Fibroblast of lung (primary cell): Measurements from ENCODE around the gene OSBP2. TPM values are rescaled to one million over a fixed set of nuclear protein-coding genes. Genes with fewer than 3 reads are reported as not detected.

ENCODE experiments used
- DNase-seq, 2 donors: peaks; one replicate each; pipeline versions ENCODE4 v3.0.0 to v3.0.0-alpha.2; 2010; ENCODE audit warnings: low read depth in 2 of 2
- H2AFZ ChIP-seq: 2 replicates; pipeline ENCODE4 v1.5.1; 2012; ENCODE audit warnings: low read length, control low read depth, inconsistent platforms
- H3K27ac ChIP-seq: 2 replicates; pipeline ENCODE4 v1.5.1; 2011; ENCODE audit warnings: low read length, control low read depth; ENCODE audit not compliant: insufficient read depth
- H3K27me3 ChIP-seq: 2 replicates; pipeline ENCODE4 v1.5.1; 2011; ENCODE audit warnings: mild to moderate bottlenecking, low read length; ENCODE audit not compliant: control insufficient read depth, insufficient read depth
- H3K36me3 ChIP-seq: 2 replicates; pipeline ENCODE4 v1.5.1; 2011; ENCODE audit warnings: low read length; ENCODE audit not compliant: control insufficient read depth, insufficient read depth
- H3K4me1 ChIP-seq: 2 replicates; pipeline ENCODE4 v1.5.1; 2011; ENCODE audit warnings: low read length; ENCODE audit not compliant: control insufficient read depth, insufficient read depth; ENCODE audit errors: extremely low read depth
- H3K4me2 ChIP-seq: 2 replicates; pipeline ENCODE4 v1.5.1; 2011; ENCODE audit warnings: low read length, control low read depth; ENCODE audit not compliant: insufficient read depth; ENCODE audit errors: extremely low read depth
- H3K4me3 ChIP-seq, 4 experiments: fragments of 200-600 bp in 1 of 4; sonication (generic) in 1 of 4; replicated peaks in 1 of 4; 2 replicates each; pipeline ENCODE4 v1.5.1; 2011 to 2016; ENCODE audit warnings: low read length in 4 of 4, low read depth in 3 of 4, mild to moderate bottlenecking in 3 of 4, control low read depth in 2 of 4, inconsistent platforms in 1 of 4, mixed read lengths in 1 of 4; ENCODE audit not compliant: insufficient read depth in 1 of 4; ENCODE audit errors: control extremely low read depth in 1 of 4
- H3K79me2 ChIP-seq: 2 replicates; pipeline ENCODE4 v1.5.1; 2012; ENCODE audit warnings: mild to moderate bottlenecking, low read length, inconsistent platforms; ENCODE audit not compliant: control insufficient read depth, insufficient read depth
- H3K9ac ChIP-seq: 2 replicates; pipeline ENCODE4 v1.5.1; 2011; ENCODE audit warnings: mild to moderate bottlenecking, low read length, control low read depth; ENCODE audit not compliant: insufficient read depth
- H3K9me3 ChIP-seq: 2 replicates; pipeline ENCODE4 v1.5.1; 2012; ENCODE audit warnings: low read depth, low read length; ENCODE audit not compliant: control insufficient read depth, insufficient read depth
- H4K20me1 ChIP-seq: 2 replicates; pipeline ENCODE4 v1.5.1; 2011; ENCODE audit warnings: low read length; ENCODE audit not compliant: control insufficient read depth, insufficient read depth; ENCODE audit errors: extremely low read depth
- CTCF ChIP-seq, 2 donors: IDR thresholded peaks in 1 of 2; conservative IDR thresholded peaks in 1 of 2; 1 replicate in 1 of 2; 2 replicates in 1 of 2; pipeline ENCODE4 v1.5.1; 2011 to 2012; ENCODE audit warnings: low read length in 2 of 2, control low read depth in 1 of 2, inconsistent platforms in 1 of 2, low read depth in 1 of 2, mild to moderate bottlenecking in 1 of 2
- EZH2 ChIP-seq: IDR thresholded peaks from 2 replicates; pipeline ENCODE4 v1.5.1; 2012; ENCODE audit warnings: low read length, control low read depth, mild to moderate bottlenecking; ENCODE audit errors: missing control alignments
- polyA plus RNA-seq, 2 donors: library from polyadenylated mRNA; depleted of rRNA in 1 of 2; stranded (reverse) in 1 of 2; unstranded in 1 of 2; fragments of >200 nt; gene quantifications; 2 replicates each; pipeline ENCODE4 v1.2.1, GENCODE V29; 2011 to 2012; ENCODE audit warnings: missing spikeins in 1 of 2
- total RNA-seq: library from RNA; depleted of rRNA; stranded (reverse); fragments of >200 nt; gene quantifications from 2 replicates; pipeline ENCODE4 v1.2.1, GENCODE V29; 2014

Gene OSBP2
- total and polyA plus RNA-seq, 2 donors (not counting 1 experiment from before 2014, with no cell fraction given), result 0.40 to 3.8 TPM

- DNase-seq, result peak; percentile 43 to 65
- H3K36me3 ChIP-seq, result no peaks in the 10 kb centered on the region
- H4K20me1 ChIP-seq, result no peaks in the 10 kb centered on the region
- no peaks in the 10 kb centered on the region for H3K4me1 ChIP-seq
- no peak overlapping the region for H3K9ac ChIP-seq
- no peaks in the 10 kb centered on the region for H3K9me3 ChIP-seq
- no peaks in the 10 kb centered on the region for H3K79me2 ChIP-seq
- TF ChIP-seq EZH2, result no peak
- TF ChIP-seq CTCF (conservative IDR thresholded peaks at IDR 0.05 in 1 of 2, IDR thresholded peaks at IDR 0.05 in 1 of 2; ENCODE audit: low read depth in 1 of 2, low read length in 2 of 2), result peak; percentile 81 to 84
- H3K4me2 ChIP-seq, result peak overlapping the region; percentile 59
- peak overlapping the region in 2 of 4 experiments; percentile 22 to 33 for H3K4me3 ChIP-seq
- no peaks in the 10 kb centered on the region for H3K27me3 ChIP-seq
- no peak overlapping the region for H3K27ac ChIP-seq
- no peak overlapping the region for H2AFZ ChIP-seq
Observed at GRCh38 chr22:30920407-30920806, 225.7 kb downstream of the OSBP2 start.

GRCh38 chr22:30921108-30921507 lies 226.4 kb downstream of the OSBP2 start:
- Histone ChIP-seq H3K9ac (no peak overlapping the region), H2AFZ (no peak overlapping the region), H3K27me3 (no peaks in the 10 kb centered on the region), H3K4me2 (no peak overlapping the region), H3K36me3 (peaks cover 3% of the 10 kb centered on the region), H3K4me1 (no peaks in the 10 kb centered on the region), H3K79me2 (no peaks in the 10 kb centered on the region), H4K20me1 (no peaks in the 10 kb centered on the region), H3K27ac (no peak overlapping the region), H3K9me3 (no peaks in the 10 kb centered on the region), H3K4me3 (peak overlapping the region in 2 of 4 experiments; percentile 52 to 59)
- no peak for DNase-seq
- TF ChIP-seq CTCF (conservative IDR thresholded peaks at IDR 0.05 in 1 of 2, IDR thresholded peaks at IDR 0.05 in 1 of 2; ENCODE audit: low read depth in 1 of 2, low read length in 2 of 2) (no peak), EZH2 (no peak)

- Histone ChIP-seq H3K9ac (no peak overlapping the region), H3K4me2 (peak overlapping the region; percentile 75)
- DNase-seq, result peak; percentile 25 to 69
Observed at GRCh38 chr22:30922151-30922611, 227.5 kb downstream of the OSBP2 start.

More at GRCh38 chr22:30922151-30922611, 227.5 kb downstream of the OSBP2 start:
- no peaks in the 10 kb centered on the region for H3K27me3 ChIP-seq
- peaks cover 7% of the 10 kb centered on the region for H3K36me3 ChIP-seq
- no peaks in the 10 kb centered on the region for H3K9me3 ChIP-seq
- no peaks in the 10 kb centered on the region for H4K20me1 ChIP-seq
- H3K27ac ChIP-seq, result no peak overlapping the region
- H3K79me2 ChIP-seq, result no peaks in the 10 kb centered on the region
- peak overlapping the region in 3 of 4 experiments; percentile 29 to 59 (median 52) for H3K4me3 ChIP-seq
- H2AFZ ChIP-seq, result peak overlapping the region; percentile 33
- TF ChIP-seq CTCF (conservative IDR thresholded peaks at IDR 0.05 in 1 of 2, IDR thresholded peaks at IDR 0.05 in 1 of 2; ENCODE audit: low read depth in 1 of 2, low read length in 2 of 2), result no peak
- no peak for TF ChIP-seq EZH2
- no peaks in the 10 kb centered on the region for H3K4me1 ChIP-seq
